Adrenal gland (tissue), 12 donors: ENCODE measurements around the gene IDH3B. TPM values are rescaled to one million over a fixed set of nuclear protein-coding genes. Genes with fewer than 3 reads are reported as not detected.

Source experiments
- DNase-seq, 7 donors: peaks; one replicate each; pipeline ENCODE4 v3.0.0-alpha.2; 2019 to 2020
- H3K27ac ChIP-seq, 5 donors: fragments of 200-600 bp; sonication (generic) in 4 of 5; 1 replicate in 3 of 5; 2 replicates in 2 of 5; pipeline versions ENCODE4 v1.5.1 to v1.8.0; 2016 to 2020; ENCODE audit warnings: mild to moderate bottlenecking in 1 of 5
- H3K27me3 ChIP-seq: fragments of 200-600 bp; 2 replicates; pipeline ENCODE4 v1.8.0; 2021
- H3K36me3 ChIP-seq, 2 donors: fragments of 200-600 bp; replicated peaks in 1 of 2; 1 replicate in 1 of 2; 2 replicates in 1 of 2; pipeline versions ENCODE4 v1.5.1 to v1.8.0; 2018 to 2022
- H3K4me1 ChIP-seq, 2 donors: fragments of 200-600 bp; replicated peaks in 1 of 2; 1 replicate in 1 of 2; 2 replicates in 1 of 2; pipeline versions ENCODE4 v1.5.1 to v1.8.0; 2018 to 2021
- H3K4me3 ChIP-seq, 4 donors: fragments of 200-600 bp; sonication (generic) in 3 of 4; one replicate each; pipeline ENCODE4 v1.5.1; 2016 to 2018
- H3K9me3 ChIP-seq, 3 donors: fragments of 200-600 bp; sonication (generic) in 1 of 3; replicated peaks in 1 of 3; 1 replicate in 2 of 3; 2 replicates in 1 of 3; pipeline versions ENCODE4 v1.5.1 to v1.8.0; 2016 to 2021
- CTCF ChIP-seq, 6 experiments: fragments of 450-650 bp in 4 of 6; fragments of 200-600 bp in 2 of 6; sonication (generic) in 1 of 6; IDR thresholded peaks; 1 replicate in 5 of 6; 2 replicates in 1 of 6; pipeline versions ENCODE4 v1.5.1 to v1.8.0; 2016 to 2021; ENCODE audit warnings: antibody characterized with exemption in 6 of 6, mild to moderate bottlenecking in 2 of 6, moderate library complexity in 1 of 6
- POLR2A ChIP-seq, 2 donors: fragments of 450-650 bp; IDR thresholded peaks; one replicate each; pipeline ENCODE4 v1.6.1; 2017; ENCODE audit warnings: antibody characterized with exemption in 2 of 2, mild to moderate bottlenecking in 2 of 2, moderate library complexity in 1 of 2
- WGBS, 4 donors: extraction: QIAGEN DNeasy Blood & Tissue Kit in 2 of 4; methylation state at CpG; one replicate each; pipeline versions ENCODE4 v1.1.5 to v1.1.7; 2013 to 2017; 5-methylcytosine and 5-hydroxymethylcytosine counted together
- intact Hi-C, 2 donors: fragments of 100-400 bp; cut with DNase I; formaldehyde crosslinking; loops; one replicate each; pipeline versions ENCODE4 v1.14.1 to v1.15.0; 2022 to 2023
- polyA plus RNA-seq, 3 donors: library from polyadenylated mRNA; stranded (reverse); fragments of 200-250 nt in 2 of 3; fragments of 350-450 nt in 1 of 3; fragmentation: Illumina TruSeq in 1 of 3; extraction: RNeasy Lipid Tissue Mini Kit (QIAGEN cat#74804) in 1 of 3; gene quantifications; one replicate each; pipeline ENCODE4 v1.2.3, GENCODE V29; 2013 to 2014
- total RNA-seq, 9 donors: library from RNA; depleted of rRNA in 4 of 9; stranded (reverse); fragments of >200 nt in 4 of 9; fragments of 120-200 nt in 1 of 9; fragmentation: NEBNext Ultra II Directional in 1 of 9; extraction: Animal tissue kit (Norgen Biotek cat#: 25700) in 1 of 9; gene quantifications; one replicate each; pipeline versions ENCODE4 v1.1.0 to v1.2.4, GENCODE V29; 2013 to 2023
- donor health status: healthy with polysubstance abuse.
- donor health status: Bipolar disorder and iron deficiency.
- donor health status: DM: yes; HTN: yes; CAD: no.
- donor health status: DM: no; HTN: no; CAD: no.
- donor health status: DM: no; HTN: no; CAD: no.
- donor health status: DM: yes; HTN: yes; CAD: no.

IDH3B gene
- total and polyA plus RNA-seq, 12 donors, result 79.0 to 220 (median 111) TPM

- Histone ChIP-seq H3K4me1 (peaks cover 0 to 3% of the 10 kb centered on the region in 2 donors), H3K27ac (peak overlapping the region in 2 of 5 donors; percentile 79 to 87), H3K4me3 (peak overlapping the region in 1 of 4 donors; percentile 54), H3K27me3 (peaks cover 2% of the 10 kb centered on the region), H3K36me3 (no peaks in the 10 kb centered on the region), H3K9me3 (no peaks in the 10 kb centered on the region)
- DNase-seq, result no peak
- 68 to 76% (median 71%) methylated on average over 10 of the region's 10 CpGs for whole genome bisulfite sequencing, 4 donors
- intact Hi-C loops, result no loop called here
- TF ChIP-seq CTCF (IDR thresholded peaks at IDR 0.05) (no peak), POLR2A (IDR thresholded peaks at IDR 0.05) (no peak)
Measured at GRCh38 chr20:2691663-2692035, 27.6 kb upstream of the IDH3B start.

- TF ChIP-seq POLR2A (IDR thresholded peaks at IDR 0.05) (no peak), CTCF (IDR thresholded peaks at IDR 0.05) (no peak)
- peaks cover 0 to 3% of the 10 kb centered on the region in 2 donors for H3K4me1 ChIP-seq
- no peaks in the 10 kb centered on the region for H3K36me3 ChIP-seq
- 84 to 92% (median 91%) methylated on average over 8 of the region's 8 CpGs for WGBS, 4 donors
- H3K27ac ChIP-seq, result no peak overlapping the region
- H3K9me3 ChIP-seq, result no peaks in the 10 kb centered on the region
- DNase-seq, result no peak
- intact Hi-C loops, result no loop called here
- H3K4me3 ChIP-seq, result no peak overlapping the region
- H3K27me3 ChIP-seq, result peaks cover 4% of the 10 kb centered on the region
Measured at GRCh38 chr20:2691127-2691526, 27.1 kb upstream of the IDH3B start.

- Histone ChIP-seq H3K27me3 (peaks cover 4% of the 10 kb centered on the region), H3K4me3 (no peak overlapping the region), H3K4me1 (peaks cover 0 to 3% of the 10 kb centered on the region in 2 donors), H3K36me3 (no peaks in the 10 kb centered on the region), H3K9me3 (no peaks in the 10 kb centered on the region), H3K27ac (no peak overlapping the region)
- intact Hi-C loops, result no loop called here
- WGBS, 4 donors, result 82 to 89% (median 84%) methylated on average over 6 of the region's 6 CpGs
- TF ChIP-seq POLR2A (IDR thresholded peaks at IDR 0.05) (no peak), CTCF (IDR thresholded peaks at IDR 0.05) (no peak)
- no peak for DNase-seq
Measured at GRCh38 chr20:2690718-2691117, 26.7 kb upstream of the IDH3B start.

- 86 to 97% (median 90%) methylated on average over 3 of the region's 3 CpGs for WGBS, 4 donors
- no peak for DNase-seq
- Histone ChIP-seq H3K27ac (no peak overlapping the region), H3K9me3 (no peaks in the 10 kb centered on the region), H3K4me1 (peaks cover 0 to 3% of the 10 kb centered on the region in 2 donors), H3K36me3 (no peaks in the 10 kb centered on the region), H3K27me3 (peaks cover 4% of the 10 kb centered on the region), H3K4me3 (no peak overlapping the region)
- intact Hi-C loops, result no loop called here
- no peak for TF ChIP-seq POLR2A (IDR thresholded peaks at IDR 0.05)
- no peak for TF ChIP-seq CTCF (IDR thresholded peaks at IDR 0.05)
Measured at GRCh38 chr20:2690213-2690612, 26.2 kb upstream of the IDH3B start.
